WTC11 (cell line): ENCODE results near the gene ELMO1. TPM values are rescaled to one million over a fixed set of nuclear protein-coding genes. Genes with fewer than 3 reads are reported as not detected.
A peak's percentile ranks its signal among the peaks of the same experiment; 100 is the strongest.

Experiments
- ATAC-seq: fragments of 200-7000 bp; cut with Tn5 transposase; 2 replicates; pipeline ENCODE4 v1.10.0; 2021; ENCODE audit warnings: mild to moderate bottlenecking, moderate library complexity
- CTCF ChIA-PET: fragments of 300-600 bp; sonication (Branson Sonifier 250); formaldehyde crosslinking; loops from one replicate; lab custom pipeline; 2021; ENCODE audit warnings: antibody characterized with exemption; lab: Charles Lee
- POLR2A ChIA-PET: fragments of 350-600 bp; sonication (Branson Sonifier 250); formaldehyde crosslinking; loops from one replicate; lab custom pipeline; 2021; ENCODE audit warnings: antibody characterized with exemption; lab: Charles Lee
- DNase-seq: peaks from one replicate; pipeline ENCODE4 v3.0.0; 2021; ENCODE audit warnings: low spot score
- H3K27ac Mint-ChIP-seq: 2 replicates; pipeline ENCODE4 v1.8.0; 2021; ENCODE audit warnings: mixed read lengths
- H3K27me3 Mint-ChIP-seq: 2 replicates; pipeline ENCODE4 v1.8.0; 2021; ENCODE audit warnings: low read depth, mild to moderate bottlenecking, moderate library complexity, mixed read lengths
- H3K36me3 Mint-ChIP-seq: 2 replicates; pipeline ENCODE4 v1.8.0; 2021; ENCODE audit warnings: mixed read lengths
- H3K4me1 Mint-ChIP-seq: 2 replicates; pipeline ENCODE4 v1.8.0; 2022; ENCODE audit warnings: mixed read lengths
- H3K4me3 Mint-ChIP-seq: 2 replicates; pipeline ENCODE4 v1.8.0; 2021; ENCODE audit warnings: mild to moderate bottlenecking, moderate library complexity, mixed read lengths
- H3K9me3 Mint-ChIP-seq: 2 replicates; pipeline ENCODE4 v1.8.0; 2021; ENCODE audit warnings: mixed read lengths
- ARID4B ChIP-seq: sonication (generic); formaldehyde crosslinking; IDR thresholded peaks from 2 replicates; pipeline ENCODE4 v1.8.0; 2023; ENCODE audit warnings: missing genetic modification reagents, mild to moderate bottlenecking, borderline replicate concordance
- ATF1 ChIP-seq: sonication (generic); formaldehyde crosslinking; IDR thresholded peaks from 2 replicates; pipeline ENCODE4 v1.8.1; 2023; ENCODE audit warnings: mild to moderate bottlenecking, moderate library complexity, missing genetic modification reagents
- E2F4 ChIP-seq: sonication (generic); formaldehyde crosslinking; IDR thresholded peaks from 2 replicates; pipeline ENCODE4 v1.8.1; 2022; ENCODE audit warnings: low read depth, mild to moderate bottlenecking, moderate library complexity, missing genetic modification reagents, borderline replicate concordance
- ERG ChIP-seq: fragments of 250-450 bp; sonication (Bioruptor Pico); IDR thresholded peaks from 2 replicates; pipeline ENCODE4 v1.8.0; 2021; ENCODE audit warnings: mild to moderate bottlenecking
- GRHL2 ChIP-seq: fragments of 250-450 bp; sonication (Bioruptor Pico); IDR thresholded peaks from 2 replicates; pipeline ENCODE4 v1.8.0; 2022; ENCODE audit warnings: mild to moderate bottlenecking, moderate library complexity; ENCODE audit not compliant: insufficient replicate concordance, severe bottlenecking
- MXD4 ChIP-seq: fragments of 250-450 bp; sonication (Bioruptor Pico); IDR thresholded peaks from 2 replicates; pipeline ENCODE4 v1.8.0; 2021; ENCODE audit warnings: mild to moderate bottlenecking, moderate library complexity, borderline replicate concordance
- SMAD4 ChIP-seq: sonication (generic); formaldehyde crosslinking; IDR thresholded peaks from 2 replicates; pipeline ENCODE4 v1.8.0; 2022; ENCODE audit warnings: mild to moderate bottlenecking, missing genetic modification reagents
- SP1 ChIP-seq: sonication (generic); formaldehyde crosslinking; conservative IDR thresholded peaks from 2 replicates; pipeline ENCODE4 v1.8.1; 2022; ENCODE audit warnings: missing genetic modification reagents
- ZNF416 ChIP-seq: fragments of 250-450 bp; sonication (Bioruptor Pico); IDR thresholded peaks from 2 replicates; pipeline ENCODE4 v1.9.0; 2021; ENCODE audit warnings: mild to moderate bottlenecking, inconsistent platforms
- ZNF532 ChIP-seq: fragments of 250-450 bp; sonication (Bioruptor Pico); IDR thresholded peaks from 2 replicates; pipeline ENCODE4 v1.9.0; 2021; ENCODE audit warnings: mild to moderate bottlenecking, borderline replicate concordance
- total RNA-seq: library from RNA; stranded (reverse); gene quantifications from 3 replicates; pipeline ENCODE4 v1.2.3, GENCODE V29; 2021
- TF ChIP-seq, protein P1 (sequence below): fragments of 250-450 bp; sonication (Bioruptor Pico); IDR thresholded peaks from 2 replicates; pipeline ENCODE4 v1.9.0; 2021; ENCODE audit warnings: mild to moderate bottlenecking

ELMO1 gene
- total RNA-seq, 1 experiment from 2014 or later, result 19.4 TPM

DNA sequence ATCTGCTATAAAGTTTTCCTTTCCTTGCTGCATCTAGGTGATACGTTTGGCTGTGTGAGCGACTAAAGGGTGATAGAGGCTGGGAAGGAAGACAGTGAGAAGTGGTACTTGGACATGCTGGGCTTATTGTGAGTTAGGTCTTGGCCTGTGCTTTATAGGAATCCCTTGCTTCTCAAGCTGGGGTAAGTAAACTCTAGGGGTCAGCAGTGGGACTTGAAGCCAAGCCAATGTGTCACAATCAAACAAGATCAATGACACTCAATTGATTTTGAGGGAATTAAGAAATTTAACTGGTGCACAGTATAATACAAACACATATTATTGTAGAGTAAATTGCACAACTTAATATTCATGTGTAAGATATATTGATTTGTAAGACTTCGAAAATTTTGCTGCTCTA lies 568.6 kb downstream of the ELMO1 start:
- no peak for DNase-seq
- H3K27me3 Mint-ChIP-seq, result no peaks in the 10 kb centered on the region
- no peaks in the 10 kb centered on the region for H3K36me3 Mint-ChIP-seq
- H3K9me3 Mint-ChIP-seq, result no peaks in the 10 kb centered on the region
- H3K4me3 Mint-ChIP-seq, result no peak overlapping the region
- H3K4me1 Mint-ChIP-seq, result peaks cover 17% of the 10 kb centered on the region
- peak; percentile 77 for ATAC-seq
- no peak overlapping the region for H3K27ac Mint-ChIP-seq
- TF ChIP-seq SP1 (CRISPR knock-in tag) (no peak), ATF1 (no peak), ERG (CRISPR knock-in tag) (no peak), ZNF532 (CRISPR knock-in tag) (no peak), ARID4B (no peak), E2F4 (no peak)
- ChIA-PET CTCF (interaction anchor here (0.5 to 1.4 kb wide), 5 partner anchors 58 to 407 kb away, joined by 3 to 4 read pairs (median 3); no protein-coding TSS in a partner anchor), POLR2A (no interaction called here)

DNA sequence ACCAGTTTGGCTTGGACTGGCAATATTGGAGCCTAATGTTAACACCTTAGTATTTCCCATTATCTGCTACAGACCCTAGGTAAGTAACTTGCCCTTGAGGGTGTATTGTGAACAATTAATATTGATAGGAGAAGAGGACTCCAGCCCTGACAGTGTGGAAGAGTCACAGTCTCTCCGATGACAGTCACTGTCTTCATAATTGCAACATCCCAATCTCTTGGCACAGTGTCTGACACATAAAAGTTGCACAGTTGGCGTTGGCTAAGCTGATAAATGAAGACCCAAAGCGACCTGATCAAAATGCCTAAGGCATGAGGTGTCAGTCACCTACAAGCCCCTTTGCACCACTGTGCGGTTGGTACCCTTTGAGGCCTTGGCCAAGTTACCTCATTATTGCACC lies 569.6 kb downstream of the ELMO1 start:
- Mint-ChIP-seq H3K27me3 (no peaks in the 10 kb centered on the region), H3K27ac (no peak overlapping the region), H3K36me3 (no peaks in the 10 kb centered on the region), H3K4me1 (peaks cover 26% of the 10 kb centered on the region), H3K4me3 (no peak overlapping the region)
- ChIA-PET CTCF (no interaction called here), POLR2A (no interaction called here)
- DNase-seq (no peak), ATAC-seq (no peak)
- no peak for TF ChIP-seq ZNF416 (CRISPR knock-in tag)
- TF ChIP-seq MXD4, result no peak
- TF ChIP-seq, protein P1, sequence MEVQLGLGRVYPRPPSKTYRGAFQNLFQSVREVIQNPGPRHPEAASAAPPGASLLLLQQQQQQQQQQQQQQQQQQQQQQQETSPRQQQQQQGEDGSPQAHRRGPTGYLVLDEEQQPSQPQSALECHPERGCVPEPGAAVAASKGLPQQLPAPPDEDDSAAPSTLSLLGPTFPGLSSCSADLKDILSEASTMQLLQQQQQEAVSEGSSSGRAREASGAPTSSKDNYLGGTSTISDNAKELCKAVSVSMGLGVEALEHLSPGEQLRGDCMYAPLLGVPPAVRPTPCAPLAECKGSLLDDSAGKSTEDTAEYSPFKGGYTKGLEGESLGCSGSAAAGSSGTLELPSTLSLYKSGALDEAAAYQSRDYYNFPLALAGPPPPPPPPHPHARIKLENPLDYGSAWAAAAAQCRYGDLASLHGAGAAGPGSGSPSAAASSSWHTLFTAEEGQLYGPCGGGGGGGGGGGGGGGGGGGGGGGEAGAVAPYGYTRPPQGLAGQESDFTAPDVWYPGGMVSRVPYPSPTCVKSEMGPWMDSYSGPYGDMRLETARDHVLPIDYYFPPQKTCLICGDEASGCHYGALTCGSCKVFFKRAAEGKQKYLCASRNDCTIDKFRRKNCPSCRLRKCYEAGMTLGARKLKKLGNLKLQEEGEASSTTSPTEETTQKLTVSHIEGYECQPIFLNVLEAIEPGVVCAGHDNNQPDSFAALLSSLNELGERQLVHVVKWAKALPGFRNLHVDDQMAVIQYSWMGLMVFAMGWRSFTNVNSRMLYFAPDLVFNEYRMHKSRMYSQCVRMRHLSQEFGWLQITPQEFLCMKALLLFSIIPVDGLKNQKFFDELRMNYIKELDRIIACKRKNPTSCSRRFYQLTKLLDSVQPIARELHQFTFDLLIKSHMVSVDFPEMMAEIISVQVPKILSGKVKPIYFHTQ (CRISPR knock-in tag), result no peak
- TF ChIP-seq GRHL2, result no peak
- no peak for TF ChIP-seq SMAD4
- TF ChIP-seq, all 79 proteins: peak for 0
- H3K9me3 Mint-ChIP-seq, result no peaks in the 10 kb centered on the region
